Endodermal cell (in vitro differentiated cells): ENCODE measurements around the gene NPHP4. TPM values are rescaled to one million over a fixed set of nuclear protein-coding genes. Genes with fewer than 3 reads are reported as not detected.

Source experiments
- DNase-seq: peaks from one replicate; pipeline ENCODE4 v3.0.0-alpha.2; 2017
- H3K27ac ChIP-seq: 2 replicates; pipeline ENCODE4 v1.5.1; 2013; ENCODE audit warnings: mild to moderate bottlenecking, low read depth, low read length, moderate library complexity
- H3K27me3 ChIP-seq: 2 replicates; pipeline ENCODE4 v1.6.1; 2013; ENCODE audit warnings: mild to moderate bottlenecking, low read length, moderate library complexity; ENCODE audit not compliant: insufficient read depth, control insufficient read depth, poor library complexity, severe bottlenecking
- H3K36me3 ChIP-seq: 2 replicates; pipeline ENCODE4 v1.7.0; 2013; ENCODE audit warnings: mild to moderate bottlenecking, low read length, moderate library complexity; ENCODE audit not compliant: control insufficient read depth, insufficient read depth
- H3K4me1 ChIP-seq: one replicate; pipeline ENCODE4 v1.7.0; 2013; ENCODE audit warnings: low read length; ENCODE audit not compliant: control insufficient read depth, insufficient read depth
- H3K4me3 ChIP-seq: 2 replicates; pipeline ENCODE4 v1.5.1; 2013; ENCODE audit warnings: mild to moderate bottlenecking, low read length, moderate library complexity
- H3K9ac ChIP-seq: 2 replicates; pipeline ENCODE4 v1.6.1; 2013; ENCODE audit warnings: mild to moderate bottlenecking, low read length, moderate library complexity; ENCODE audit not compliant: poor library complexity, severe bottlenecking; ENCODE audit errors: extremely low read depth
- H3K9me3 ChIP-seq: 2 replicates; pipeline ENCODE4 v1.6.1; 2013; ENCODE audit warnings: mild to moderate bottlenecking, low read length, moderate library complexity; ENCODE audit not compliant: control insufficient read depth
- H3K27ac Mint-ChIP-seq: 2 replicates; pipeline ENCODE4 v1.8.0; 2020; ENCODE audit warnings: mixed read lengths
- H3K27me3 Mint-ChIP-seq: 2 replicates; pipeline ENCODE4 v1.8.0; 2021; ENCODE audit warnings: mild to moderate bottlenecking, mixed read lengths; ENCODE audit not compliant: insufficient read depth
- H3K36me3 Mint-ChIP-seq: 2 replicates; pipeline ENCODE4 v1.8.0; 2020; ENCODE audit warnings: low read depth, mixed read lengths
- H3K4me1 Mint-ChIP-seq: 2 replicates; pipeline ENCODE4 v1.8.0; 2020; ENCODE audit warnings: mixed read lengths
- H3K4me3 Mint-ChIP-seq: 2 replicates; pipeline ENCODE4 v1.8.0; 2020; ENCODE audit warnings: mild to moderate bottlenecking, moderate library complexity, mixed read lengths
- H3K9me3 Mint-ChIP-seq: 2 replicates; pipeline ENCODE4 v1.8.0; 2020; ENCODE audit warnings: mild to moderate bottlenecking, mixed read lengths
- WGBS, 2 experiments: methylation state at CpG; one replicate each; pipeline versions ENCODE4 v1.1.5 to v1.1.7; 2013; ENCODE audit warnings: missing lambda C conversion rate in 2 of 2, mixed read lengths in 1 of 2; ENCODE audit not compliant: insufficient coverage in 1 of 2, insufficient read length in 1 of 2; 5-methylcytosine and 5-hydroxymethylcytosine counted together
- total RNA-seq, 2 donors: library from RNA; stranded (reverse); fragmentation: NEBNext Ultra II Directional in 1 of 2; extraction: Animal tissue kit (Norgen Biotek cat#: 25700) in 1 of 2; gene quantifications; 2 replicates in 1 of 2; 3 replicates in 1 of 2; pipeline ENCODE4 v1.2.1, GENCODE V29; 2021
- TF ChIP-seq, protein P1 (sequence below): fragments of 200-600 bp; sonication (generic); conservative IDR thresholded peaks from 2 replicates; pipeline ENCODE4 v1.5.0; 2021; ENCODE audit warnings: antibody characterized with exemption, mild to moderate bottlenecking

The NPHP4 gene
- total RNA-seq, 2 donors from 2014 or later: 19.1 to 25.4 TPM

DNA sequence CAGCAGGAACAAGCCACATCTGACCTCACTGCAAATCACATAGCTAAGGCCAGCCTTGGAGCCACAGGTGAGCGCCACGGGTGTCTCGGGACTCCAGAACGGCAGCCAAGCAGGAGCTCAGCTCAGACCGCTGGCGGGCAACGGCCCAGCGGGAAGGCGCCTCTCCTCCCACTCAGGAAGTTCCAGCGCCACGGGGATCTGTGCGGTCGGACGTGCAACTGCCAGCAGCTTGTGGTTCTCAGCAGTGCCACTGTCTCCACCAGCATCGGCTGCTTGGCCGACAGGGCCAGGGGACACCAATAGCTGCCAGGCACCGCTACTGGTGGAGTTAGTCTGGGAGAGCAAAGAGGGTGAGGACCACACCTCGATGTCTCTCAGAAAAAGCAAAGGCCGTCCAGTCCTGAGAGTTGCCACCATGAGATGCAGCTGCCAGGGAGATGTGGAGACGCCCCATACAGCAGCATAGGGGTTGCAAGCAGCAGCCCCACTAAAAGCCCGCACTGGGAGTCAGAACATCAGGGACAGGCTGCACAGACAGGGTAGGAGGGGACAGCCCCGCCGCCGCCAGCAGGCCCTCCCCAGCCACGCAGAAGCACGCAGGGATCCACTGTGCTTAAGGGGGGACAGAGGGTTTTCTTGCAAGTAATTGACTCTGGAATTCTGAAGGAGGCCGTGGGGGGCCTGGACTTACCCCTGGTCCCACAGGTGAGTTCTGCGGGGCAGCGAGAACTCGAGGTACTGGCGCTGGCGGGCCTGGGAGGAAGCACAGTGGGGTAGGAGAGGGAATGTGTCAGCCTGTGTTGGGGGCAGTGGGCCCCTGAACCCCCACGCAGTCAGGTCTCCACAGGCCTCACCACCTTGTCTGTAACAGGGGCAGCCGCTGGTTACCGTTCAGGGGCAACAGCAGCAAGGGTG is 83.5 kb downstream of the NPHP4 start:
- no peak overlapping the region for H3K27ac Mint-ChIP-seq
- H3K9me3 Mint-ChIP-seq: no peaks in the 10 kb centered on the region
- no peaks in the 10 kb centered on the region for H3K4me1 Mint-ChIP-seq
- WGBS, 2 experiments: 95 to 99% methylated on average over 20 to 35 of the region's 35 CpGs
- no peak overlapping the region for H3K9ac ChIP-seq
- no peaks in the 10 kb centered on the region for H3K36me3 ChIP-seq
- H3K4me1 ChIP-seq: no peaks in the 10 kb centered on the region
- TF ChIP-seq, protein P1, sequence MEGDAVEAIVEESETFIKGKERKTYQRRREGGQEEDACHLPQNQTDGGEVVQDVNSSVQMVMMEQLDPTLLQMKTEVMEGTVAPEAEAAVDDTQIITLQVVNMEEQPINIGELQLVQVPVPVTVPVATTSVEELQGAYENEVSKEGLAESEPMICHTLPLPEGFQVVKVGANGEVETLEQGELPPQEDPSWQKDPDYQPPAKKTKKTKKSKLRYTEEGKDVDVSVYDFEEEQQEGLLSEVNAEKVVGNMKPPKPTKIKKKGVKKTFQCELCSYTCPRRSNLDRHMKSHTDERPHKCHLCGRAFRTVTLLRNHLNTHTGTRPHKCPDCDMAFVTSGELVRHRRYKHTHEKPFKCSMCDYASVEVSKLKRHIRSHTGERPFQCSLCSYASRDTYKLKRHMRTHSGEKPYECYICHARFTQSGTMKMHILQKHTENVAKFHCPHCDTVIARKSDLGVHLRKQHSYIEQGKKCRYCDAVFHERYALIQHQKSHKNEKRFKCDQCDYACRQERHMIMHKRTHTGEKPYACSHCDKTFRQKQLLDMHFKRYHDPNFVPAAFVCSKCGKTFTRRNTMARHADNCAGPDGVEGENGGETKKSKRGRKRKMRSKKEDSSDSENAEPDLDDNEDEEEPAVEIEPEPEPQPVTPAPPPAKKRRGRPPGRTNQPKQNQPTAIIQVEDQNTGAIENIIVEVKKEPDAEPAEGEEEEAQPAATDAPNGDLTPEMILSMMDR: no peak
- H3K27me3 Mint-ChIP-seq: no peaks in the 10 kb centered on the region
- peak; percentile 30 for DNase-seq
- H3K27ac ChIP-seq: no peak overlapping the region
- no peaks in the 10 kb centered on the region for H3K27me3 ChIP-seq
- H3K9me3 ChIP-seq: no peaks in the 10 kb centered on the region
- peaks cover 16% of the 10 kb centered on the region for H3K36me3 Mint-ChIP-seq
- H3K4me3 ChIP-seq: no peak overlapping the region
- H3K4me3 Mint-ChIP-seq: no peak overlapping the region

DNA sequence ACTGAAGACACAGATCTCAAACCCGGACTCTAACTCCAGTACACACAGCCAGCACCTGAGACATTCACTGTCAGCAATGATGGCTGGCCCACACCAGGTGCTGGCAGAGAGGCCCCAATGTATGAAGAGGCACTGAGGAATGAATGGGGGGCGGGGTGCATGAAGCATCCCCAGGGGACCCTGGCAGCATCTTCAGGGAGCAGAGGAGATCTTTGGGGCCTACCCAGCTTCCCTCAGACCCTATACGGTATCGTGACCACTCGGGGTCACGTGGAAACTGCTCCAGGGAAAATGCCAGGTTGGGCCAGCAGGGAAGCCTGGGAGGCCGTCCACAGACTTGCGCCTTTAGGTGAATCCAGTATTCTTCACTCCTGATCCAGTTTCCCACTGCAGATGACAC is 84.3 kb downstream of the NPHP4 start:
- 90 to 100% methylated on average over 3 to 8 of the region's 8 CpGs for WGBS, 2 experiments
- no peaks in the 10 kb centered on the region for H3K27me3 Mint-ChIP-seq
- DNase-seq: peak; percentile 37

DNA sequence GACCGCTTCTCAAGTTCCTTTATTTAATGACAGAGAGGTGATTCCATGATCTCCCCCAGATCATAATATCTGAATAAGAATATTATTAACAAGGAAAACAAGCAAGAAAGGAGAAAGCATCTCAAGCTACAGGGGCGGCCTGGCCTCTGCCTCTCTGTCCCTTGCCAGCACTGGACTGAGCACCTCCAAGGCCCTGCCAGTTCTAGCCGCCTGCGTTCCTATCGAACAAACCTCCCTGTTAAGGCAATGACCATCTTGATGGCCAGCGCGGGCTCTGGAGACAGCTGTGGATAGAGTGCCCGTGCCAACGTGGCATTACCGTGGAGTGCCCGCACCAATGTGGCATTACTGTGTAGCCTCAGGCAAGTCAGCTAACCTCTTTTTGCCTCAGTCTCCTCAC is 84.8 kb downstream of the NPHP4 start:
- no peaks in the 10 kb centered on the region for H3K9me3 Mint-ChIP-seq
- no peak overlapping the region for H3K27ac Mint-ChIP-seq
- Histone ChIP-seq H3K9ac (no peak overlapping the region), H3K36me3 (no peaks in the 10 kb centered on the region), H3K4me1 (no peaks in the 10 kb centered on the region), H3K27ac (no peak overlapping the region), H3K27me3 (no peaks in the 10 kb centered on the region), H3K9me3 (no peaks in the 10 kb centered on the region), H3K4me3 (no peak overlapping the region)
- H3K36me3 Mint-ChIP-seq: peaks cover 15% of the 10 kb centered on the region
- no peaks in the 10 kb centered on the region for H3K27me3 Mint-ChIP-seq
- H3K4me1 Mint-ChIP-seq: no peaks in the 10 kb centered on the region
- H3K4me3 Mint-ChIP-seq: no peak overlapping the region
- DNase-seq: peak; percentile 6
- TF ChIP-seq, protein P1: no peak
- 94 to 95% methylated on average over 8 to 10 of the region's 11 CpGs for WGBS, 2 experiments

More for the DNA sequence above, 84.3 kb downstream of the NPHP4 start:
- Histone ChIP-seq H3K36me3 (no peaks in the 10 kb centered on the region), H3K4me3 (no peak overlapping the region), H3K9ac (no peak overlapping the region), H3K4me1 (no peaks in the 10 kb centered on the region), H3K27me3 (no peaks in the 10 kb centered on the region), H3K9me3 (no peaks in the 10 kb centered on the region), H3K27ac (no peak overlapping the region)
- TF ChIP-seq, protein P1: no peak
- H3K4me1 Mint-ChIP-seq: no peaks in the 10 kb centered on the region
- H3K27ac Mint-ChIP-seq: no peak overlapping the region
- no peak overlapping the region for H3K4me3 Mint-ChIP-seq
- H3K9me3 Mint-ChIP-seq: no peaks in the 10 kb centered on the region
- peaks cover 15% of the 10 kb centered on the region for H3K36me3 Mint-ChIP-seq
